ENCODE measurements around the gene PTPRD. TPM values are rescaled to one million over a fixed set of nuclear protein-coding genes. Genes with fewer than 3 reads are reported as not detected.

The PTPRD gene
- total and polyA plus RNA-seq, 2 experiments from 2014 or later = 11.5 to 58.0 TPM

- no peak for TF ChIP-seq ETS1 (IDR thresholded peaks at IDR 0.05)
- no peak for TF ChIP-seq ZNF331 (CRISPR knock-in tag; IDR thresholded peaks at IDR 0.05; ENCODE audit: low read depth)
- TF ChIP-seq REST (IDR thresholded peaks at IDR 0.05; ENCODE audit: unreplicated experiment) = no peak
- TF ChIP-seq STAT1 (IDR thresholded peaks at IDR 0.05; ENCODE audit: unreplicated experiment) = no peak
- no peak for TF ChIP-seq JUNB (IDR thresholded peaks at IDR 0.05; ENCODE audit: unreplicated experiment)
- no peak for TF ChIP-seq EZH2phosphoT487 (IDR thresholded peaks at IDR 0.05; ENCODE audit: unreplicated experiment)
- peaks cover 2% of the 10 kb centered on the region; the same call in 1 of the 3 replicates for H3K36me3 Mint-ChIP-seq (ENCODE audit: low read depth)
- Histone ChIP-seq H3K27me3 (ENCODE audit: insufficient read depth) (no peaks in the 10 kb centered on the region), H3K9me2 (ENCODE audit: insufficient read depth) (no peaks in the 10 kb centered on the region), H3F3A (replicated peaks; ENCODE audit: low read depth) (no peaks in the 10 kb centered on the region), H3K79me2 (replicated peaks; ENCODE audit: insufficient read depth) (peaks cover 6% of the 10 kb centered on the region; the same call in 1 of the 2 replicates), H3K27ac (ENCODE audit: low read depth) (no peak overlapping the region), H4K20me1 (replicated peaks; ENCODE audit: insufficient read depth) (0 out of 2 replicates have a peak, but pooled peaks cover 7% of the 10 kb centered on the region), H3K36me3 (ENCODE audit: insufficient read depth) (no peaks in the 10 kb centered on the region), H2AFZ (no peak overlapping the region), H3K4me2 (no peak overlapping the region), H3K4me3 (no peak overlapping the region), H3K4me1 (ENCODE audit: insufficient read depth) (peaks cover 35% of the 10 kb centered on the region)
- peaks cover 9% of the 10 kb centered on the region for H3K27me3 Mint-ChIP-seq (ENCODE audit: insufficient read depth, low read depth, poor library complexity)
- no peaks in the 10 kb centered on the region for H3K9me3 Mint-ChIP-seq
- no peak for DNase-seq (ENCODE audit: low spot score)
- ATAC-seq = no peak
- H3K4me3 Mint-ChIP-seq = no peak overlapping the region
- H3K27ac Mint-ChIP-seq = no peak overlapping the region
- H3K4me1 Mint-ChIP-seq = peaks cover 35% of the 10 kb centered on the region
Measured at GRCh38 chr9:8717146-8717545, 1895.7 kb downstream of the PTPRD start.

GRCh38 chr9:8715788-8716187 lies 1897.0 kb downstream of the PTPRD start:
- Histone ChIP-seq H3K27ac (ENCODE audit: low read depth) (no peak overlapping the region), H3K79me2 (replicated peaks; ENCODE audit: insufficient read depth) (peaks cover 6% of the 10 kb centered on the region; the same call in 1 of the 2 replicates), H3K27me3 (ENCODE audit: insufficient read depth) (no peaks in the 10 kb centered on the region), H3K4me2 (no peak overlapping the region), H3K9me2 (ENCODE audit: insufficient read depth) (no peaks in the 10 kb centered on the region), H3F3A (replicated peaks; ENCODE audit: low read depth) (no peaks in the 10 kb centered on the region), H3K36me3 (ENCODE audit: insufficient read depth) (no peaks in the 10 kb centered on the region), H2AFZ (no peak overlapping the region), H4K20me1 (replicated peaks; ENCODE audit: insufficient read depth) (0 out of 2 replicates have a peak, but pooled peaks cover 7% of the 10 kb centered on the region), H3K4me1 (ENCODE audit: insufficient read depth) (peaks cover 35% of the 10 kb centered on the region), H3K4me3 (no peak overlapping the region)
- Mint-ChIP-seq H3K27ac (no peak overlapping the region), H3K27me3 (ENCODE audit: insufficient read depth, low read depth, poor library complexity) (peaks cover 9% of the 10 kb centered on the region), H3K4me1 (peaks cover 35% of the 10 kb centered on the region), H3K4me3 (no peak overlapping the region), H3K9me3 (no peaks in the 10 kb centered on the region), H3K36me3 (ENCODE audit: low read depth) (peaks cover 2% of the 10 kb centered on the region; the same call in 1 of the 3 replicates)
- no peak for DNase-seq (ENCODE audit: low spot score)
- ATAC-seq = peak; percentile 56
- TF ChIP-seq CTCF (conservative IDR thresholded peaks at IDR 0.05; ENCODE audit: low read depth in 2 of 2) (no peak), ETS1 (IDR thresholded peaks at IDR 0.05) (no peak), EZH2phosphoT487 (IDR thresholded peaks at IDR 0.05; ENCODE audit: unreplicated experiment) (no peak), JUNB (IDR thresholded peaks at IDR 0.05; ENCODE audit: unreplicated experiment) (no peak), STAT1 (IDR thresholded peaks at IDR 0.05; ENCODE audit: unreplicated experiment) (no peak), ZNF114 (CRISPR knock-in tag; IDR thresholded peaks at IDR 0.05) (no peak), POLR2AphosphoS5 (IDR thresholded peaks at IDR 0.05; ENCODE audit: low read depth) (no peak), REST (IDR thresholded peaks at IDR 0.05; ENCODE audit: unreplicated experiment) (no peak), EZH2 (IDR thresholded peaks at IDR 0.05; ENCODE audit: low read depth, unreplicated experiment) (no peak)
